ENCODE measurements around the gene CACNA2D3.

The CACNA2D3 gene

DNA sequence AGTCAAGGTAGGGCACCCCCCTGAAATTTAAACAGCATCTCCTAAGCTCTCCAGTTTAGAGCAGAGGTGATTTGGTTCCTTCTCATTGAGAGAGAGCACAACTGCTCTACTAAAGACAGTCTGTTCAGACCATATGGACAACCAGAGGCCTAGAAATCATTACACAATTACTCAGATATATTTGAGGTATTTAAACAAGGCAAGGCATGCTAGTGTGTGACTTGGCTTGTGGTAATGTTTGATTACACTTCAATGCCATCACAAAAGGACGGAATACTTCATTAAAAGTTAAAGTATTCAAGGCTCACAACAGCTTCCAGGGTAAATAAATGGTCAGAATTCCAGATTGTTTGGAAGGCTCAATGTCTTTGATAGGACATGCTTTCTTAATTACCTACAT lies 695.3 kb downstream of the CACNA2D3 start:
- no CpG with 5 or more reads among the region's 1 CpG for WGBS, 2 donors (ENCODE audit: extremely low coverage in 2 of 2, insufficient read length in 2 of 2, insufficient replicate concordance in 1 of 2)

DNA sequence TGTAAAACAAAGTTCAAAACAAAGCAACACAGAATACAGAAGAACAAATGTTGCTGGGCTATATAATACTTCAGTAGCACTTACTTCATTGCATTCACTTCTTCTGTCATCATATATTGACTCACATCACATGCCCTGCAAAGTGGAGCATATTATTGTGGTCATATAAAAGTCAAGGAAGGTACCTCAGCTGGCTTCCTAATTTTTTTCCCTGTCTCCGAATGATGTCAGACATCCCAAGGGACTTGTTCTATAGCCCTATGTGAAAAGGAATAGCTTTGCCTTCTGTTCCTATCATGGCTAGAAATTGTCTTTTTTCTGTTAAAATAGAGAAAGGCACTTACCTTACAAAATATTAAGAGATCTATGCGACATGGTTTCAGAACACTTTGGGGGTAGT lies 696.1 kb downstream of the CACNA2D3 start:
- Histone ChIP-seq H2AK5ac (ENCODE audit: low read depth, low read length) (no peak overlapping the region), H3K4me1 (ENCODE audit: control insufficient read depth in 2 of 2, insufficient read depth in 1 of 2, low read depth in 1 of 2, low read length in 2 of 2) (peaks cover 2 to 12% of the 10 kb centered on the region in 2 donors), H3K4ac (ENCODE audit: low read length) (no peak overlapping the region), H3K36me3 (replicated peaks in 1 of 2; ENCODE audit: control insufficient read depth in 2 of 2, insufficient read depth in 2 of 2, low read length in 2 of 2) (no peaks in the 10 kb centered on the region), H2BK15ac (ENCODE audit: low read length) (no peak overlapping the region), H4K91ac (ENCODE audit: low read depth, low read length, poor library complexity) (no peak overlapping the region), H3K4me2 (ENCODE audit: insufficient read depth, low read length, poor library complexity, severe bottlenecking) (no peak overlapping the region), H3K27ac (replicated peaks; ENCODE audit: low read length) (no peak overlapping the region), H3K23ac (ENCODE audit: low read depth, low read length, poor library complexity) (no peak overlapping the region), H2AFZ (ENCODE audit: low read length) (no peak overlapping the region), H3K18ac (ENCODE audit: low read length) (no peak overlapping the region), H3K4me3 (ENCODE audit: low read length in 2 of 2) (no peak overlapping the region), H3K27me3 (ENCODE audit: control insufficient read depth in 3 of 3, insufficient read depth in 3 of 3, low read depth in 1 of 3, low read length in 3 of 3) (peaks cover 0 to 24% (median 0%) of the 10 kb centered on the region in 3 experiments), H2BK120ac (ENCODE audit: low read depth, low read length) (no peak overlapping the region), H3K9me3 (replicated peaks in 1 of 2; ENCODE audit: control insufficient read depth in 2 of 2, insufficient read depth in 1 of 2, low read depth in 1 of 2, low read length in 2 of 2) (no peaks in the 10 kb centered on the region), H2BK12ac (ENCODE audit: low read length) (no peak overlapping the region), H4K8ac (ENCODE audit: low read depth, low read length) (no peak overlapping the region), H3K14ac (ENCODE audit: low read length) (no peak overlapping the region), H3K9ac (ENCODE audit: low read depth, low read length, poor library complexity) (no peak overlapping the region), H2BK5ac (ENCODE audit: low read length) (no peak overlapping the region), H3K79me1 (ENCODE audit: low read depth, low read length) (no peaks in the 10 kb centered on the region)
- DNase-seq (ENCODE audit: low spot score): no peak
- no CpG with 5 or more reads among the region's 2 CpGs for WGBS, 2 donors (ENCODE audit: extremely low coverage in 2 of 2, insufficient read length in 2 of 2, insufficient replicate concordance in 1 of 2)

More for the DNA sequence above, 695.3 kb downstream of the CACNA2D3 start:
- Histone ChIP-seq H3K4me3 (ENCODE audit: low read length in 2 of 2) (no peak overlapping the region), H4K8ac (ENCODE audit: low read depth, low read length) (no peak overlapping the region), H3K23ac (ENCODE audit: low read depth, low read length, poor library complexity) (no peak overlapping the region), H3K18ac (ENCODE audit: low read length) (no peak overlapping the region), H2AFZ (ENCODE audit: low read length) (no peak overlapping the region), H4K91ac (ENCODE audit: low read depth, low read length, poor library complexity) (no peak overlapping the region), H2BK120ac (ENCODE audit: low read depth, low read length) (no peak overlapping the region), H3K9ac (ENCODE audit: low read depth, low read length, poor library complexity) (no peak overlapping the region), H3K4me1 (ENCODE audit: control insufficient read depth in 2 of 2, insufficient read depth in 1 of 2, low read depth in 1 of 2, low read length in 2 of 2) (peaks cover 2 to 12% of the 10 kb centered on the region in 2 donors), H3K36me3 (replicated peaks in 1 of 2; ENCODE audit: control insufficient read depth in 2 of 2, insufficient read depth in 2 of 2, low read length in 2 of 2) (no peaks in the 10 kb centered on the region), H2BK12ac (ENCODE audit: low read length) (no peak overlapping the region), H2AK5ac (ENCODE audit: low read depth, low read length) (no peak overlapping the region), H3K27ac (replicated peaks; ENCODE audit: low read length) (no peak overlapping the region), H2BK5ac (ENCODE audit: low read length) (no peak overlapping the region), H3K4me2 (ENCODE audit: insufficient read depth, low read length, poor library complexity, severe bottlenecking) (no peak overlapping the region), H3K9me3 (replicated peaks in 1 of 2; ENCODE audit: control insufficient read depth in 2 of 2, insufficient read depth in 1 of 2, low read depth in 1 of 2, low read length in 2 of 2) (no peaks in the 10 kb centered on the region), H3K14ac (ENCODE audit: low read length) (no peak overlapping the region), H3K4ac (ENCODE audit: low read length) (no peak overlapping the region), H2BK15ac (ENCODE audit: low read length) (no peak overlapping the region), H3K27me3 (ENCODE audit: control insufficient read depth in 3 of 3, insufficient read depth in 3 of 3, low read depth in 1 of 3, low read length in 3 of 3) (peaks cover 0 to 19% (median 0%) of the 10 kb centered on the region in 3 experiments), H3K79me1 (ENCODE audit: low read depth, low read length) (no peaks in the 10 kb centered on the region)
- DNase-seq (ENCODE audit: low spot score): no peak

DNA sequence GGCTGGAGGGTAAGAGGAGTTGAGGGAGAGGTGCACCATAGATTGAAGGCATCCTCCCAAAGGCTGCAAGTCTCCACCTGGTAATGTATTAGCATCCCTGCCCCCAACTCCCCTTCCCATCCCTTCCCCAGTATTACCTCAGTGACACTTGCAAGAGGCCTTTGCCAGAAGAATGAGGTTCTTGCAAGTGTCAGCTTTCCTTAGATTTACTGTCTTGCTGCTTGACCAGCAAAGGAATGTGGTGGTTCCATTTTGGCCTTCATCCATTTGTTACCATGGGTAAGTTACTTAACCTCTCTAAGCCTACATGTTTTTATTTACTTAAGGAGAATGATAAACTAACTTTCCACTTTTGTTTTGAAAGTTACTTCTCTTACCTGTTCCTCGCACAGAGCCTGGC lies 696.6 kb downstream of the CACNA2D3 start:
- Histone ChIP-seq H3K9me3 (replicated peaks in 1 of 2; ENCODE audit: control insufficient read depth in 2 of 2, insufficient read depth in 1 of 2, low read depth in 1 of 2, low read length in 2 of 2) (no peaks in the 10 kb centered on the region), H3K36me3 (replicated peaks in 1 of 2; ENCODE audit: control insufficient read depth in 2 of 2, insufficient read depth in 2 of 2, low read length in 2 of 2) (no peaks in the 10 kb centered on the region), H2BK120ac (ENCODE audit: low read depth, low read length) (no peak overlapping the region), H3K4ac (ENCODE audit: low read length) (no peak overlapping the region), H3K27ac (replicated peaks; ENCODE audit: low read length) (no peak overlapping the region), H3K23ac (ENCODE audit: low read depth, low read length, poor library complexity) (no peak overlapping the region), H3K27me3 (ENCODE audit: control insufficient read depth in 3 of 3, insufficient read depth in 3 of 3, low read depth in 1 of 3, low read length in 3 of 3) (peaks cover 0 to 26% (median 0%) of the 10 kb centered on the region in 3 experiments), H3K4me1 (ENCODE audit: control insufficient read depth in 2 of 2, insufficient read depth in 1 of 2, low read depth in 1 of 2, low read length in 2 of 2) (peaks cover 2 to 12% of the 10 kb centered on the region in 2 donors), H4K91ac (ENCODE audit: low read depth, low read length, poor library complexity) (no peak overlapping the region), H3K9ac (ENCODE audit: low read depth, low read length, poor library complexity) (no peak overlapping the region), H4K8ac (ENCODE audit: low read depth, low read length) (no peak overlapping the region), H2AFZ (ENCODE audit: low read length) (no peak overlapping the region), H2BK5ac (ENCODE audit: low read length) (no peak overlapping the region), H3K4me2 (ENCODE audit: insufficient read depth, low read length, poor library complexity, severe bottlenecking) (no peak overlapping the region), H3K18ac (ENCODE audit: low read length) (no peak overlapping the region), H2AK5ac (ENCODE audit: low read depth, low read length) (no peak overlapping the region), H2BK15ac (ENCODE audit: low read length) (no peak overlapping the region), H3K79me1 (ENCODE audit: low read depth, low read length) (no peaks in the 10 kb centered on the region), H3K4me3 (ENCODE audit: low read length in 2 of 2) (no peak overlapping the region), H2BK12ac (ENCODE audit: low read length) (no peak overlapping the region), H3K14ac (ENCODE audit: low read length) (no peak overlapping the region)
- DNase-seq (ENCODE audit: low spot score): no peak
- no CpG with 5 or more reads among the region's 1 CpG for WGBS, 2 donors (ENCODE audit: extremely low coverage in 2 of 2, insufficient read length in 2 of 2, insufficient replicate concordance in 1 of 2)

DNA sequence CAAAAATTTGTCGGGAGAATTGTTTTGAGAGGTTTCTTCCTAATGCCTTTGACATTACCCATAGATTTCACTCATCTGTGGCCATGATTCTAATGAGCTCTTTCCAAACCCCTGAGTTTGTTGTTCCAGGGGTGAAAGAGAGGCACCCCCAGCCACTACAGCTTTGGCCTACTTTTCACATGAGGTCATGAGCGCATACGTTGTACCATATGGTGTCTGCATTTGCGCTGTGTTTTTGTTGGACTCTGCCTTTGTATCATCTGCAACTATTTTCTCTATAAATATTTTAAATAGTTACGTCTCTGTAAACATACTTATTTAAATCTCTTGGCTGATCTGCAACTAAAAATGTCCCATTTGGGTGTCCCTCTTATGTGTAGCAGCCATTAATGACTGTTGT lies 697.6 kb downstream of the CACNA2D3 start:
- Histone ChIP-seq H4K8ac (ENCODE audit: low read depth, low read length) (no peak overlapping the region), H3K27ac (replicated peaks; ENCODE audit: low read length) (no peak overlapping the region), H3K4me3 (ENCODE audit: low read length in 2 of 2) (no peak overlapping the region), H2BK12ac (ENCODE audit: low read length) (no peak overlapping the region), H2BK15ac (ENCODE audit: low read length) (no peak overlapping the region), H3K18ac (ENCODE audit: low read length) (no peak overlapping the region), H3K4ac (ENCODE audit: low read length) (no peak overlapping the region), H2AFZ (ENCODE audit: low read length) (no peak overlapping the region), H3K4me2 (ENCODE audit: insufficient read depth, low read length, poor library complexity, severe bottlenecking) (no peak overlapping the region), H4K91ac (ENCODE audit: low read depth, low read length, poor library complexity) (no peak overlapping the region), H3K79me1 (ENCODE audit: low read depth, low read length) (no peaks in the 10 kb centered on the region), H2BK5ac (ENCODE audit: low read length) (no peak overlapping the region), H3K4me1 (ENCODE audit: control insufficient read depth in 2 of 2, insufficient read depth in 1 of 2, low read depth in 1 of 2, low read length in 2 of 2) (peaks cover 2 to 12% of the 10 kb centered on the region in 2 donors), H3K14ac (ENCODE audit: low read length) (no peak overlapping the region), H3K9me3 (replicated peaks in 1 of 2; ENCODE audit: control insufficient read depth in 2 of 2, insufficient read depth in 1 of 2, low read depth in 1 of 2, low read length in 2 of 2) (no peaks in the 10 kb centered on the region), H3K27me3 (ENCODE audit: control insufficient read depth in 3 of 3, insufficient read depth in 3 of 3, low read depth in 1 of 3, low read length in 3 of 3) (peaks cover 0 to 34% (median 2%) of the 10 kb centered on the region in 3 experiments), H2AK5ac (ENCODE audit: low read depth, low read length) (no peak overlapping the region), H3K36me3 (replicated peaks in 1 of 2; ENCODE audit: control insufficient read depth in 2 of 2, insufficient read depth in 2 of 2, low read length in 2 of 2) (no peaks in the 10 kb centered on the region), H3K9ac (ENCODE audit: low read depth, low read length, poor library complexity) (no peak overlapping the region), H3K23ac (ENCODE audit: low read depth, low read length, poor library complexity) (no peak overlapping the region), H2BK120ac (ENCODE audit: low read depth, low read length) (no peak overlapping the region)
- no peak for DNase-seq (ENCODE audit: low spot score)
- no CpG with 5 or more reads among the region's 5 CpGs for WGBS, 2 donors (ENCODE audit: extremely low coverage in 2 of 2, insufficient read length in 2 of 2, insufficient replicate concordance in 1 of 2)

Measured in neuronal stem cell (in vitro differentiated cells).